Kidney (tissue), 14 donors: ENCODE results near the gene SIT1. TPM values are rescaled to one million over a fixed set of nuclear protein-coding genes. Genes with fewer than 3 reads are reported as not detected.

Source experiments
- DNase-seq, 5 donors: peaks; one replicate each; pipeline ENCODE4 v3.0.0-alpha.2; 2013 to 2020
- FAIRE-seq: peaks from 2 replicates; lab custom pipeline; 2012; peaks lifted over from hg19 to GRCh38; lab: Jason Lieb, UNC
- H3K27ac ChIP-seq, 2 donors: one replicate each; pipeline ENCODE4 v1.7.0; 2013; ENCODE audit warnings: low read depth in 2 of 2, low read length in 2 of 2, inconsistent platforms in 1 of 2
- H3K27me3 ChIP-seq: one replicate; pipeline ENCODE4 v1.7.1; 2013; ENCODE audit warnings: low read length, inconsistent platforms; ENCODE audit not compliant: control insufficient read depth, insufficient read depth
- H3K36me3 ChIP-seq, 3 donors: one replicate each; pipeline versions ENCODE4 v1.7.0 to v1.7.1; 2013; ENCODE audit warnings: low read length in 3 of 3, control low read depth in 1 of 3, inconsistent platforms in 1 of 3; ENCODE audit not compliant: insufficient read depth in 3 of 3, control insufficient read depth in 2 of 3
- H3K4me1 ChIP-seq, 3 donors: one replicate each; pipeline versions ENCODE4 v1.7.0 to v1.7.1; 2013; ENCODE audit warnings: low read length in 3 of 3, inconsistent platforms in 1 of 3, low read depth in 1 of 3; ENCODE audit not compliant: control insufficient read depth in 2 of 3, insufficient read depth in 2 of 3
- H3K4me3 ChIP-seq, 3 donors: one replicate each; pipeline versions ENCODE4 v1.7.0 to v1.8.1; 2013; ENCODE audit warnings: low read length in 3 of 3, control low read depth in 1 of 3, inconsistent platforms in 1 of 3
- H3K9ac ChIP-seq, 3 donors: one replicate each; pipeline versions ENCODE4 v1.7.0 to v1.7.1; 2013; ENCODE audit warnings: low read length in 3 of 3, control low read depth in 1 of 3, inconsistent platforms in 1 of 3
- H3K9me3 ChIP-seq, 3 donors: one replicate each; pipeline versions ENCODE4 v1.7.0 to v1.7.1; 2013; ENCODE audit warnings: low read length in 3 of 3, control low read depth in 1 of 3, inconsistent platforms in 1 of 3; ENCODE audit not compliant: control insufficient read depth in 2 of 3, insufficient read depth in 1 of 3
- CTCF ChIP-seq: IDR thresholded peaks from 3 replicates; pipeline ENCODE4 v1.5.1; 2012; ENCODE audit warnings: mild to moderate bottlenecking, moderate library complexity, borderline replicate concordance; ENCODE audit not compliant: insufficient read depth; ENCODE audit errors: extremely low read depth
- intact Hi-C: fragments of 100-400 bp; cut with DNase I; formaldehyde crosslinking; loops from one replicate; pipeline ENCODE4 v1.11.1; 2022
- polyA plus RNA-seq: library from polyadenylated mRNA; stranded (reverse); fragments of 350-450 nt; fragmentation: Illumina TruSeq; extraction: RNeasy Lipid Tissue Mini Kit (QIAGEN cat#74804); gene quantifications from one replicate; pipeline ENCODE4 v1.2.3, GENCODE V29; 2014; ENCODE audit warnings: low read depth, low replicate concordance; ENCODE audit not compliant: insufficient read depth
- total RNA-seq: library from RNA; stranded (reverse); fragmentation: NEBNext Ultra II Directional; extraction: Animal tissue kit (Norgen Biotek cat#: 25700); gene quantifications from one replicate; pipeline ENCODE4 v1.2.1, GENCODE V29; 2021
- donor health status: control.
- donor health status: control.
- donor health status: control.
- donor health status: control.
- donor health status: control.
- donor health status: DM: yes; HTN: yes; CAD: no.
- donor health status: Normal renal cell carcinoma (clear cell type).

SIT1 gene
- total and polyA plus RNA-seq, 2 donors from 2014 or later = 0.32 to 3.1 TPM

GRCh38 chr9:35666549-35666948, 15.8 kb upstream of the SIT1 start:
- Histone ChIP-seq H3K27ac (no peak overlapping the region), H3K9ac (no peak overlapping the region), H3K4me1 (peaks cover 0 to 18% (median 16%) of the 10 kb centered on the region in 3 donors), H3K4me3 (no peak overlapping the region), H3K27me3 (no peaks in the 10 kb centered on the region), H3K36me3 (no peaks in the 10 kb centered on the region), H3K9me3 (no peaks in the 10 kb centered on the region)
- intact Hi-C loops = no loop called here
- DNase-seq (no peak), FAIRE-seq (no peak)
- TF ChIP-seq CTCF = no peak

GRCh38 chr9:35666045-35666444, 15.3 kb upstream of the SIT1 start:
- no peak overlapping the region for H3K27ac ChIP-seq
- no peak for TF ChIP-seq CTCF
- intact Hi-C loops = no loop called here
- H3K4me1 ChIP-seq = peaks cover 0 to 18% (median 16%) of the 10 kb centered on the region in 3 donors
- FAIRE-seq (no peak), DNase-seq (peak in 1 of 5 donors; percentile 69)
- no peaks in the 10 kb centered on the region for H3K9me3 ChIP-seq
- H3K4me3 ChIP-seq = no peak overlapping the region
- H3K9ac ChIP-seq = no peak overlapping the region
- H3K27me3 ChIP-seq = no peaks in the 10 kb centered on the region
- peaks cover 0 to 3% (median 0%) of the 10 kb centered on the region in 3 donors for H3K36me3 ChIP-seq

GRCh38 chr9:35665471-35665818, 14.7 kb upstream of the SIT1 start:
- H3K9me3 ChIP-seq = no peaks in the 10 kb centered on the region
- DNase-seq (no peak), FAIRE-seq (no peak)
- peak overlapping the region; percentile 63 to 64 (median 64) for H3K4me3 ChIP-seq
- no peaks in the 10 kb centered on the region for H3K27me3 ChIP-seq
- peaks cover 0 to 9% (median 3%) of the 10 kb centered on the region in 3 donors for H3K36me3 ChIP-seq
- no peak for TF ChIP-seq CTCF
- H3K4me1 ChIP-seq = peaks cover 0 to 18% (median 16%) of the 10 kb centered on the region in 3 donors
- intact Hi-C loops = no loop called here
- peak overlapping the region in 2 of 3 donors; percentile 39 to 45 for H3K9ac ChIP-seq
- H3K27ac ChIP-seq = peak overlapping the region in 1 of 2 donors; percentile 38
